Measurements from ENCODE around the gene CCDC13. TPM values are rescaled to one million over a fixed set of nuclear protein-coding genes. Genes with fewer than 3 reads are reported as not detected.

The CCDC13 gene, protein sequence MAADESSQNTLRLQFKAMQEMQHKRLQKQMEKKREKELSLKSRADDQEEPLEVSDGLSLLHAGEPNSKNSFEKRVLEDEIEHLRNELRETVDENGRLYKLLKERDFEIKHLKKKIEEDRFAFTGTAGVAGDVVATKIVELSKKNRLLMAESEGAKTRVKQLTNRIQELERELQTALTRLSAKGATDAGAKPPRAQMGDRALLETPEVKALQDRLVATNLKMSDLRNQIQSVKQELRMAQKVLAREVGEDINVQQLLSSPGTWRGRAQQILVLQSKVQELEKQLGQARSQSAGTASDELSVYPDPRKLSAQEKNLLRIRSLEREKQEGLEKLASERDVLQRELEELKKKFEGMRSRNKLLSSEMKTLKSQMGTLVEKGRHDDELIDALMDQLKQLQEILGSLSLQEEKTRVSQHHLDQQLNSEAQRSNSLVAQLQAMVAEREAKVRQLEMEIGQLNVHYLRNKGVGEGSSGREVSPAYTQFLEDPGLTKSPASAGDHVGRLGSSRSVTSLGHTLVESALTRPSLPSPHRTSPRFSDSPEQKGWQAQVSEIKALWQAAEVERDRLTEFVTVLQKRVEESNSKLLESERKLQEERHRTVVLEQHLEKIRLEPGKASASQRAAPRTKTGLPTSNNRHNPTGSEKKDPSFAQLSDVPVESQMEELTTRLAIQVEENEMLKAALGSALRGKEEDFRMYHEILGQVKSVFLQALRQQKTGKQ
- total RNA-seq = 5.1 TPM

DNA sequence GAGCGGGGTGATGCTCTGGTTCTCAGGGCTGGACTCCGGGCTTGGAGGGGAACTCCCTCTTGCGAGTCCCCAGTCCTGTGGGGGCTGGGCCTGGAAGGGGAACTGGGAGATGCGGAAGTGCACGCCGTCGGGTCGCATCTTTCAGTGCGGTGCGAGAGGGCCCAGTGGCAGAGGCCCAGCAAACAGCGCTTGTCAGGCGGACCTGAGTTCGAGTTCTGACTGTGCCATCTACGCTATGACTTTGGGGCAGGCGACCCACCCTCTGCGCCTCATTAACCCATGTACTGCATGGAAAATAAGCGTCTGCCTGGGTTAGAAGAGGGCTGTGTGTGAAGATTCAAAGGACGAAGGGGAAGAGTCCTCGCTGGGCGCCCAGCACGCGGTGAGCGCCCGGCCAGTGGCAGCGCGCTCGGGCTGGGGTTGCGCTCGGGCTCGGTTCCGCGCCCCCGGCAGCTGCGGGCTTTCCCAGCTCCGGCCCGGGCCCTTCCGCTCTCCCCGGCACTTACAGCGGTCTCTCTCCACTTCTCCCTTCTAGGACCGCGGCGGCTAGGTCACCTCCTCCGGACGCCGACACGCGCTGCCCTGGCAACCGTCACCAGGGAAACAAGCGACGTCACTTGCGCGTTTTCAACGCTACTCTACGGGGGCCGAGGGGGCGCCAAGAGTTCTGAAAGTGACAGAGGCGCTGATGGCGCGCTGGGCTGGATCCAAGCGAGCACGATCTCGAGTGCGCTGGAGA is at the start of gene CCDC13:
Gene CCDC13 (minus strand): TSS at position 584 of the 739 bp plus-strand sequence. CDS start 14,908 bp downstream, outside the sequence.

DNA sequence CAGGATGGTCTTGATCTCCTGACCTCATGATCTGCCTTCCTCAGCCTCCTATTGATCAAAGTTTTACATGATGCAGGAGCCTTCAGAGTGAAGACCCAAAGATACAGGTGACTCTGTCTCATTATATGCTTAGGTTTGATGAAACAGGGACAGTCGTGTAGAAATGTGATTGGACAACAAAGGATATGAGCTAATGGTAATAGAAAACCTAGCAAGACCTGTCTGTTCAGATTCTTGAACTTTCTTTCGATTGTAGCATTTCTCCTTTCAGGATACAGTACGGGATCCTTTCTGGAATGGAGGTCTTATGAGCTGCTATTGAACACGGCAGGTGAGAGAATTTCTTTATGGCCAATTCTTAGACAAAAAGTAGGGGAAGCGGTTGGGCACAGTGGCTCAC is 36.1 kb upstream of the CCDC13 start, which contains the start of gene ACKR2:
Gene ACKR2 (plus strand): TSS at position 244 of the 400 bp plus-strand sequence. CDS start 55,058 bp downstream, outside the sequence.

DNA sequence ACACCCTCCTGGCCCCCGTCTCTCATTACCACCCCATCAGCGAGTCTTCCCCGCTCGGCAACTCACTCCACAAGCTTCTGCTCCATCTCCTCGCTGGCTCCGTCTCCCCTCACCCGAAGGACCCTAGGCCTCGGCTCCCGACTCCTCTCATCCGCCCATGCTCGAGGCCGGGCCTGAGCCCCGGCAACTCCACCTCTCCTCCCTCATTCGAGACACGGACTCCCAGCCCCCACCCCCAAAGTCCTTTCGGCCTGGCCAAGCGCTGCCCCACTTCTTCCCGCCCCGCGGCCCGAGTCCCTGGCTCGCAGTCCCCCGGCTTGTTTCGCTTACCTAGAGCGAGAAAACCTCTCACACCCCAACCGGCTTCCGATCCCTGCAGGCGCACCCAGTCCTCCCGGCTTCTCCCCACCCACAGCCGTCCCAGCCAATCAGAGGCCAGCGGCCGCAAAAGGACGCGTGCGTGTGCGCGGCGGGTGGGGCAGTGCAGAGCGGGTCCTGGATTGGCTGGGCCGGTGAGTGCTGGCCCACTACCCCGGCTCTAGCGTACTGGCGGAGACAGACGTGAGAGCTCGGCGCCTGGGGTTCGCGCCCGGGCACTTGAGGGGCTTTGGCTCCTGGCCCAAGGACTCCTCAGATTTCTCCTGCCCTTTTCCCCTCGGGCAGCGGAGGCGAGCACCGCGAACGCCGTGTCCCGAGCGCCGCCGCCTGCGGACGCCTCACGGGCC is 31.2 kb upstream of the CCDC13 start, which contains the start of gene HIGD1A:
Gene HIGD1A (minus strand): TSS at position 385 of the 725 bp plus-strand sequence. CDS start 10,237 bp downstream, outside the sequence.

Small RNAs within 50 kb of the gene (small RNA-seq; reads per million reads assigned to genes)
- not detected for gene CCDC13

Other genes with a start within 250 kb of the CCDC13 start
- 55.8 TPM for gene SEC22C, start 191.3 kb downstream of the CCDC13 start, total RNA-seq
- 31.8 TPM for gene SS18L2, start 182.4 kb downstream of the CCDC13 start, total RNA-seq
- 137 TPM for gene NKTR, start 172.6 kb downstream of the CCDC13 start, total RNA-seq
- gene ZBTB47, start 119.6 kb downstream of the CCDC13 start, total RNA-seq = 29.3 TPM
- 0.23 TPM for gene KLHL40, start 87.7 kb downstream of the CCDC13 start, total RNA-seq
- 0.23 TPM for gene HHATL, start 70.5 kb downstream of the CCDC13 start, total RNA-seq
- 159 TPM for gene HIGD1A, start 31.2 kb upstream of the CCDC13 start, total RNA-seq
- gene ACKR2, start 36.2 kb upstream of the CCDC13 start, total RNA-seq = 0.46 TPM
- gene CYP8B1, start 102.6 kb upstream of the CCDC13 start, total RNA-seq = not detected
- 16.6 TPM for gene ZNF662, start 132.9 kb upstream of the CCDC13 start, total RNA-seq
- 9.9 TPM for gene GASK1A, start 206.1 kb upstream of the CCDC13 start, total RNA-seq

Data from diencephalon (tissue), 1 donor.